OCI-M1 (cell line): Measurements from ENCODE around the gene SYN1.
"Not testable (repeated sequence)": the region's sequence is repeated elsewhere in the genome, so short reads cannot be mapped to it uniquely, and the experiment has no call there.

Experiments
- DNase-seq: peaks from one replicate; lab custom pipeline; 2025; lab: John Stamatoyannopoulos, UW

The SYN1 gene

DNA sequence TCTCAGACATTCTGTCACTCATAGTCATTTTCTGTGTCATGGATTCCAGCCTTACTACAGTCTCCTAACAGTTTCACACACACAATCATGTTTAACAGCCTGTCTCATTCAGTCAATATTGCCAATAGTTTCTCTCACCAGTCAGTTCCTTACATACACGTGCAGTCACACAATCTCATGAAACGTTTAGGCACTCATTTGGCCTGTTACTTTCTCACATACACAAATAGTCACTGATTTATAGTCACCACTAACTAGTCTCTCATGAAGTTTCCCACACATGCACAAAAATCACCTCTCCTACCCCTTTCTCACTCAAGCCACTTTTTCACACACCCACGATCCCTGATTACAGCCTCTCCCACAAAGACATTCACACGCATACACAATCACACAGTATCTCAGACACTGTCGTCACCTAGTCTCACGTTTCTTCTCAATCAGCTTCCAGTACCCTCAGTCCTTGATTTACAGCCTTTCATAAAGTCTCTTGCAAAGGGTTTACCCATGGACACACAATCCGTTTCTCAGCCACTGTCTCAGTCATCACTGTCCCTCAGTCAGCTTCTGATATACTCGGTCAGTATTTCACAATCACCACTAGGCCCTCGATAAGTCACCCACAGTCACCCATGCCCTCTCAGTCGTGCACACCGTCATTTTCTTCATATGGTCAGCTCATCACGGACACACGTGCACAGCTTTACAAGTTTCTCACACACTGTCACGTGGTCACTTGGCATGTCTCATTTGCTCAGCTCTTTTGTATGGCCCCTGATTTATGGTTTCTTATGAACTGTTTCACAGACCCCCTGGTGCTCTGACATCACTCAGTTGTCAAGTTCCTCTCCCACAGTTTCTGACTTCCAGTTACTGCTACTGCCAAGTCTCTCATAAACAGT, 14.3 kb upstream of the SYN1 start:
- DNase-seq: no peak

GRCh38 chrX:47632666-47633065, 13.0 kb upstream of the SYN1 start:
- DNase-seq: no peak

DNA sequence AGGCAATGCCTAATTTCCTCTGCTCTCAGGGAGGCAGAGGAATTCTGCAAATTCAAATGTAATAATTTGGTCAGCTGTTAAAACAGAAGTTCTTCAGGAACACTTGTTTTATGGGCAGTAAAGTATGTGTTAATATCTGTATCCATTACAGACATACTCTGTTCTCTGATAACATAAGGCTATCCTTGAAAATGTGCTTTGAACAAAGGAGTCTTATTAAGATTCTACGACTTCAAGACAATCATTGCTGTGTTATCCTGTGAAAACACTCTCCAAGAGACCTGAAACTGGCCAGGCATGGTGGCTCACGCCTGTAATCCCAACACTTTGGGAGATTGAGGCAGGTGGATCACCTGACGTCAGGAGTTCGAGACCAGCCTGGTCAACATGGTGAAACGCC, 12.0 kb upstream of the SYN1 start:
- no peak for DNase-seq

DNA sequence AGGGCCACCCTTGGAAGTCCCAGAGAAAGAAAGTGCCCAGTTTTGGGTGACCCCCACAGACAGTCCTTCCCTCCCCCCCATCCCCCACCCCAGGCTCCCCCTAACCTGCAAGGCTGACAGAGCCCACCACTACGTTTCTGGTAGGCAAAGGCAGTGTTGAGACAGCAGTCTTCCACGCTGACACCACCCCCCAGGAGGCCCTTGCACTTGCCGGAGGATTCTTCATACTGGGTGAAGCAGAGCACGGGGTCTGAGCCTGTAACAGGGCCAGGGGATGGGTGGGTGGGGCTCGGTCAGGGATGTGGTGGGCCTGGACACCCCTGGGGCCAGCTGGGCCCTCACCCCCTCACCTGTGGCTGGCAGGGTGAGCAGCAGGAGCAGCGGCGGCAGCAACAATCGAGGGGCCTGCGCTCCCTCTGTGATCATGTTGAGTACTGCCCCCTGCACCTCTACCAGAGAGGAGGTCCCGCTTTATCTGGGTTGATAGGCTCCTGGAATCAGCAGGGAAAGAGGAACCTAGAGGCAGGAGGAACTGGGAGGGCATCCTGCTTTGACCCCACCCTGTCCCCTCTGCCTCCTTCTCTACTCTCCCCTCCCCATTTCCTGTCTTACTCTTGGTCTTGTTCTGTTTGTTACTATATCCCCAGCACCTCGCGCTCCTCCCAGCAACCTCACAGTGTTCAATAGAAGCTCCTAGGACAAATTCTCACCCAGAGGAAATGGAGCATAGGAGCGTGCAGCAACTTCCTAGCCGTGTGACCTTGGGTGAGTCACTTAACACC, 10.0 kb upstream of the SYN1 start, which contains the start of gene CFP:
TSS of gene CFP (minus strand) at position 512 of the 782 bp plus-strand sequence. CDS start at position 426, 86 bp downstream.
- peak; percentile 70 for DNase-seq

DNA sequence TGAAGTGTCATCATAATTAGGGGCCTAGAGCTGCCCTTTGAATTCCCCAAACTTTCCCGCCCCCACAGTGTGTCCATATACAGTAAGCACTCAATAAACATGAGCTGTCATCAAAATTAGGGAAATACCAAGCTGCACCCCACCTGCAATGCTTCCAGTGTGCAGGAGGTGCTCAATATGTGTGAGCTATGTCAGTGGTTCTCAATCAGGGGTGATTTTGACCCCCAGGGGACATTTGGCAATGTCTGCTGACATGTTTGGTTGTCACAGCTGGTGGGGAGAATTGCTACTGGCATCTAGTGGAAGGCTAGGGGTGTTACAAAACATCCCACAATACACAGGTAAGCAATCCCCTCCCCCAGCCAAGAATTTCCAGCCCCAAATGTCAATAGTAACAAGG, 9.3 kb upstream of the SYN1 start:
- peak; percentile 47 for DNase-seq

GRCh38 chrX:47625365-47625764, 5.7 kb upstream of the SYN1 start:
- DNase-seq: no peak

- peak; percentile 56 for DNase-seq
These were observed 3.9 kb upstream of the SYN1 start for GRCh38 chrX:47623540-47624027.

DNA sequence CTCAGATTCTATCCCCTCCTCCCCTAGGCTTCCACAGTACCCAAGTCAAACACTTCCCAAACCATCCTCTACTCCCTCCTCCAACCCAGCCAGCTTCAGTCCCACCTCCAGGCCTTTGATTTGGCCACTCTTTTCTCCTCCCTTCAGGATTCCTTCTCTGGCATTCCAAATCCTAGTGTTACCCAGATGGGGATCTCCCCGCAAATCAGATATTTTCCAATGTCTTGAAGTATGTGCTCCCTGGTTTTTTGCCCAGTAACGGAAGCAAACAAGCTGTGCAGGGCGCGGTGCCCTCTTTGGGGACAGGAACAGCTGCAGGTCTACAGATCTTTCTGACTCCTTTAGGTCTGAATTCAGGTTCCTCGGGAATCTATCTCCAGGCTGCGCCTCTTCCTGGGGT, 2.2 kb upstream of the SYN1 start:
- no peak for DNase-seq

GRCh38 chrX:47620303-47620685, 637 bp upstream of the SYN1 start:
- no peak for DNase-seq

DNA sequence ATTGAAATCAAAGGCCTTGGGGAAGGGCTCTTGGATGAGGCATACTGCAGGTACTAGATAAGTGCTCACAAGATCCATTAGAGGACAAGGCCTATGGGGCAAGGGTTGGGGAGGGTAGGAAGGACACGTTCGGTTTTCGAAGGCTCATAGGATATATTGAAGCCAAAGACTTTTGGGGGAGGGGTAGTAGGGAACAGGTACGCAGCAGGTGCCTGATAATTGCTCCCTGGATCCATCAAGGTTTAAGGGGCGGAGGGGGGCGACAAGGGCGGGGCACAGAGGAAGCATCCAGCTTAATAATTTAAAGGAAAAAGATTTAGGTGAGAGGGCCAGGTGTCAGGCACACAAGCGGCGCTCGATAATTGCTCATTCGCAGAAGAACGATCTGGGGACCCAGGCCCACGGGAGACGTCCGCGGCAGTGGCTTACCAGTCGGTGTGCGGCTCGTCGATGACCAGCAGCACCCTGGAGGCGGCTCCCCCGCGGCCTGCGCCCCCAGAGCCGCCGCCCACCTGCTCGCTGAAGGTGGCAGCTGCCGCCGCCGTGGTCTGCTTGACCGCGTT, 653 bp downstream of the SYN1 start:
- no peak for DNase-seq

- no peak for DNase-seq
These were observed 5.0 kb downstream of the SYN1 start for GRCh38 chrX:47614618-47615017.

GRCh38 chrX:47613082-47613481, 6.6 kb downstream of the SYN1 start:
- peak; percentile 2 for DNase-seq

DNA sequence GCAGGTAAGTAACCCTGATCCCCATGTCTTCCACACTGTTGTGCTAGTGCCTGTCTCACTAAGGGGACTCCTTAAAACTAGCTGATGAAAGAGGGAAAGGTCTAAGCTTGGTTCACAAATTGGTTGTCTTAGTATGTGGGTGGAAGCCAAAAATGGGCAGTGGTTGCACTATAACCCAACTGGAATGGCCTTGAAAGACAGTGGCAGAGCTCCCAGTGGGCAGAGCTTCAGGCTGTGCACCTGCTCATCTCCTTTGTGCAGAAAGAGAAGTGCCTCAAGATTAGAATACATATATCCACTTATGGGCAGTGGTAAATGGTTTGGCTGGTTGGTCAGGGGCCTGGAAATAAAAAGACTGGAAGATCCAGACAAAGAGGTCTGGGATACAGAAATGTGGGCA, 7.2 kb downstream of the SYN1 start:
- no peak for DNase-seq

GRCh38 chrX:47611926-47612325, 7.7 kb downstream of the SYN1 start:
- DNase-seq: no peak

DNA sequence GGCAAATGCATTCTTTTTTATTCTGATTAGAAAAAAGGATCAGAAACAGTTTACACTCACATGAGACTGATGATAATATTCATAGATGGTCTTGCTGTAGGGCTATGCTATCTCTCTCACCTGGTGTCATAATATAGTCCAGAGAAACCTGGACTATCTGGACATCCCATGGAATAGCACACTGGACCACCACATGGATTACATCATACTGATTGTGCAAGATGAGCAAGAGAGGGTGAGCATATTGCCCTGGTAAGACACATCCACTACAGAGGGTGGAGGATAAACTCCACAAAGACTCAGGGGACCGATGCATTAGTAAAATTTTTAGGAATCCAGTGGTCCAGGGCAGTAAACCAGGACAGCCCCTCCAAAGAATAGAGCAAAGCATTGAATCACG, 8.2 kb downstream of the SYN1 start:
- no peak for DNase-seq

- DNase-seq: no peak
These were observed 9.1 kb downstream of the SYN1 start for GRCh38 chrX:47610511-47610910.

- peak; percentile 36 for DNase-seq
These were observed 11.4 kb downstream of the SYN1 start for GRCh38 chrX:47608130-47608810.

GRCh38 chrX:47607091-47607490, 12.6 kb downstream of the SYN1 start:
- DNase-seq: no peak

GRCh38 chrX:47605024-47605423, 14.6 kb downstream of the SYN1 start:
- no peak for DNase-seq

GRCh38 chrX:47603125-47603524, 16.5 kb downstream of the SYN1 start:
- DNase-seq: not testable (repeated sequence)

GRCh38 chrX:47597222-47597621, 22.4 kb downstream of the SYN1 start:
- no peak for DNase-seq

- DNase-seq: no peak
These were observed 23.4 kb downstream of the SYN1 start for GRCh38 chrX:47596256-47596655.
